PC-9 (cell line): ENCODE results near the gene KRTAP19-6.

Source experiments
- EZH2 ChIP-seq: fragments of 200-600 bp; sonication (generic); IDR thresholded peaks from 2 replicates; pipeline ENCODE4 v1.8.0; 2017; ENCODE audit warnings: antibody characterized with exemption, low read depth
- TF ChIP-seq, protein P1 (sequence below): fragments of 200-600 bp; sonication (generic); conservative IDR thresholded peaks from 2 replicates; pipeline ENCODE4 v1.6.1; 2017; ENCODE audit warnings: mixed run types, antibody characterized with exemption, mild to moderate bottlenecking, moderate library complexity

DNA sequence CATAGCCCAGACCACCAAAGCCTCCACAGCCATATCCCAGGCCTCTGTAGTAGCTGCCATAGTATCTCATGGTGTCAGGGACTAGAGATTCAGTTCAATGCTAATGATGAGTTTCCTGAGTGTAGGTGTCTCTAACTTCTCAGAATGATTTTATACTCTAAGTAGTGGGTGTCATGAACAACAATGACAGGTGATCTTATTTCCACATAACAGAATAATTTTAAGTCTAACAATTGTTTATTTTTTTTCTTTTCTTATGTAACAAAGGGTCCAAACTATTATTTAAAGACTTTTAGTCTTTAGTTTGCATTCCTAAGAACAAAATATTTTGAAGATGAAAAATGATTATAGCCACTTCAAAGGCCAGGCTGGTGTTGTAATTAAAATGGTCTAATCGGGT lies at the start of gene KRTAP19-6:
- TF ChIP-seq, protein P1, sequence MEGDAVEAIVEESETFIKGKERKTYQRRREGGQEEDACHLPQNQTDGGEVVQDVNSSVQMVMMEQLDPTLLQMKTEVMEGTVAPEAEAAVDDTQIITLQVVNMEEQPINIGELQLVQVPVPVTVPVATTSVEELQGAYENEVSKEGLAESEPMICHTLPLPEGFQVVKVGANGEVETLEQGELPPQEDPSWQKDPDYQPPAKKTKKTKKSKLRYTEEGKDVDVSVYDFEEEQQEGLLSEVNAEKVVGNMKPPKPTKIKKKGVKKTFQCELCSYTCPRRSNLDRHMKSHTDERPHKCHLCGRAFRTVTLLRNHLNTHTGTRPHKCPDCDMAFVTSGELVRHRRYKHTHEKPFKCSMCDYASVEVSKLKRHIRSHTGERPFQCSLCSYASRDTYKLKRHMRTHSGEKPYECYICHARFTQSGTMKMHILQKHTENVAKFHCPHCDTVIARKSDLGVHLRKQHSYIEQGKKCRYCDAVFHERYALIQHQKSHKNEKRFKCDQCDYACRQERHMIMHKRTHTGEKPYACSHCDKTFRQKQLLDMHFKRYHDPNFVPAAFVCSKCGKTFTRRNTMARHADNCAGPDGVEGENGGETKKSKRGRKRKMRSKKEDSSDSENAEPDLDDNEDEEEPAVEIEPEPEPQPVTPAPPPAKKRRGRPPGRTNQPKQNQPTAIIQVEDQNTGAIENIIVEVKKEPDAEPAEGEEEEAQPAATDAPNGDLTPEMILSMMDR: no peak
- TF ChIP-seq EZH2: no peak
